Measurements from ENCODE around the gene SYT9.

SYT9 gene

DNA sequence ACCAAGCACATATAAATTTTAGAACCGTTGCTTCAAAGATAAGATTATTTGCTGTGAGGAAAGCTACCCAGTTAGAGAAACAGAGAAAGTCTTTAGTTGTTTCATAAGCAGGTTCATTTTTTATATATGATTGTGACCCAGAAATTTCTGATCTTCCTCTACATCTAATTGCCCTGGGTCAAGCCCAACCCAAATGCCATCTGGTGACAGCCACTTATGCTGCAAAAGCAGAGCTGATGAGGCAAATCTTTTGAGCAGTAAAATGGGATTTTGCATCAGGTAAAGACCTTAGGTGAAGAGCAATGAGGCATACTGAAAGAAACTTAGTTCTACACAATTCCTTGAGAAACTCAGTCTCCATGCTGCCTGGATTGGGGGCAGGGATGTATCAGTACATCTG lies 28.0 kb downstream of the SYT9 start:
- TF ChIP-seq, protein P1, sequence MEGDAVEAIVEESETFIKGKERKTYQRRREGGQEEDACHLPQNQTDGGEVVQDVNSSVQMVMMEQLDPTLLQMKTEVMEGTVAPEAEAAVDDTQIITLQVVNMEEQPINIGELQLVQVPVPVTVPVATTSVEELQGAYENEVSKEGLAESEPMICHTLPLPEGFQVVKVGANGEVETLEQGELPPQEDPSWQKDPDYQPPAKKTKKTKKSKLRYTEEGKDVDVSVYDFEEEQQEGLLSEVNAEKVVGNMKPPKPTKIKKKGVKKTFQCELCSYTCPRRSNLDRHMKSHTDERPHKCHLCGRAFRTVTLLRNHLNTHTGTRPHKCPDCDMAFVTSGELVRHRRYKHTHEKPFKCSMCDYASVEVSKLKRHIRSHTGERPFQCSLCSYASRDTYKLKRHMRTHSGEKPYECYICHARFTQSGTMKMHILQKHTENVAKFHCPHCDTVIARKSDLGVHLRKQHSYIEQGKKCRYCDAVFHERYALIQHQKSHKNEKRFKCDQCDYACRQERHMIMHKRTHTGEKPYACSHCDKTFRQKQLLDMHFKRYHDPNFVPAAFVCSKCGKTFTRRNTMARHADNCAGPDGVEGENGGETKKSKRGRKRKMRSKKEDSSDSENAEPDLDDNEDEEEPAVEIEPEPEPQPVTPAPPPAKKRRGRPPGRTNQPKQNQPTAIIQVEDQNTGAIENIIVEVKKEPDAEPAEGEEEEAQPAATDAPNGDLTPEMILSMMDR (IDR thresholded peaks at IDR 0.05; ENCODE audit: low read depth, low read length, missing control alignments): no peak
- H3K4me3 ChIP-seq (replicated peaks; ENCODE audit: low read depth, low read length): no peak overlapping the region
- DNase-seq (ENCODE audit: extremely low read depth, low read depth): no peak

DNA sequence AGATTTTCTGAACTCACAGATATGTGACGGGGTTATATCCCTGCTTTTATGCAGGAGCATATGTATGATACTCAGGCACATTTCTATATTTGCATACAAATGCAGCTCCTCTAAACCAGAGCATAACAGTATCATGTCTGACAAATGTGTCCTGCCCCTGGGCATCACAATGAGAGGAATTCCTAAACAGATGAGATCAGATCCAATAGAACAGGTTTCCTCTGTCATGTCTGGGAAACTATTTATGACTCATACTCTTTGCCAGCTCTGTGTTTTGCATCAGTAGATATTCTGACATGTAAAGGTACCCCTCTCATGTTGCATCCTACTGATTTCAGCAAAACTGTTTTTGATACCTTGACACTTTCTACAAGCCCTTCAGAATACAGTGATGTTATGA lies 29.4 kb downstream of the SYT9 start:
- DNase-seq (ENCODE audit: extremely low read depth, low read depth): no peak
- no peak overlapping the region for H3K4me3 ChIP-seq (replicated peaks; ENCODE audit: low read depth, low read length)
- TF ChIP-seq, protein P1 (IDR thresholded peaks at IDR 0.05; ENCODE audit: low read depth, low read length, missing control alignments): no peak

DNA sequence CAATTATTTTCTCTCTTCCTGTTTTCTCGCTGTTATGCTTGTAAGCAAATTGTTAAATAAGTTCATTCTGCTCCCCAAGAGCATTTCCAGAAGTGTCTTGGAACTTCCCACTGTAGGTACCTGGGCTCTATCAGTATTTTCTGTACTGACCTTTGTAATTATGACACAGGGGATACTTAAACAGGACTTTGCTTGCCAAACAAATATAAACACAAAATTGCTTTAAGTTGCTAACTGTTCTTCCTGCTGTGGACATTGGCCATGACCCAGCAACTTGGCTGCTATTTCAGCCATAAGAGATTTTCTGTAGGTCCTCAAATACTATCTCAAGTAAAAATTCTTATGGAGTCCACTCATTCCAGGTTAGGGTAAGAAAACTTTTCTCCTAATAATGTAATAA lies 30.1 kb downstream of the SYT9 start:
- DNase-seq (ENCODE audit: extremely low read depth, low read depth): no peak
- TF ChIP-seq, protein P1 (IDR thresholded peaks at IDR 0.05; ENCODE audit: low read depth, low read length, missing control alignments): no peak
- H3K4me3 ChIP-seq (replicated peaks; ENCODE audit: low read depth, low read length): no peak overlapping the region

DNA sequence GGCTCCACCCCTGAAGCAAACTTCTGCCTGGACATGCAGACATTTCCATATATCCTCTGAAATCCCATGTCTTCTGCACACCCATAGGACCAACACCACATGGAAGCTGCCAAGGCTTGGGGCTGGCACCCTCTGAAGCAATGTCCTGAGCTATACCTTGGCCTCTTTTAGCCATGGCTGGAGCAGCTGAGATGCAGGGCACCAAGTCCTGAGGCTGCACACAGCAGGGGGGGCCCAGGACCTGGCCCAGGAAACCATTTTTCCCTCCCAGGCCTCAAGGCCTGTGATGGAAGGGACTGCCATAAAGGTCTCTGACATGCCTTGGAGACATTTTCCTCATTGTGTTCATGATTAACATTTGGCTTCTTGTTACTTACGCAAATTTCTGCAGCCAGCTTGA lies 34.5 kb downstream of the SYT9 start:
- no peak for DNase-seq (ENCODE audit: extremely low read depth, low read depth)
- TF ChIP-seq, protein P1 (IDR thresholded peaks at IDR 0.05; ENCODE audit: low read depth, low read length, missing control alignments): no peak

DNA sequence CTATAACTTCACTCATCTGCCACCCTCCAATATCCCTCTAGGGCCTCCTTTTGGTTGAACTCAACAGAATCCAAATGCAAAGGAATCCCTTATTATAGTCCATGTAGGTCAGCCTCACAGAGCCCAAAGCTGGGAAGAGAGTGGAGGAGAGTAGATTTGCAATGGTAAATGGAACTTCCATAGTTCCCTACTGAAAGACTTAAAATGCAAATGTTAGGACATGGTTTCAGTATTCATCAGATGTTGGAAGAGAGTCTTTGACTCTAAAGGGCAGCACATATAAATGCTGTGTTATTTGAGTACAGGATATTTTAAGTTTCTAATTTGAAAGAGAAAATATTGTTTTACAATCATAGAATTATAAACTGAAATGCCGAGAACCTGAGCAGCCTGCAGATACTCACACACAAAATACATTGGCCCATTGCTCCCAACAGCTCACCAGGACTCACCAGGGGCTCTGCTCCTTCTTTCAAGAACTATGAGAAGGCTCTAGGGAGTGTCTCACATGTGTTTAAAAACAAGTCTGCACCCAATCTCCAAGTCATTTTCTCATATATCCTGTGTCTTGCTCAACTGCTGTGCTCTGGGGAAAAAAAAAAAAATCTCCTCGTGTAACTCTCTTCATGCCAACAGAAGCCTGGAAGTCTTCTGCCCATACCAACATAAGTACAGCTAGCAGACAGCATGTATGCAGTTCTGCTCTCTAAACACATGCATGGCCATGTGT lies 39.6 kb downstream of the SYT9 start:
- H3K4me3 ChIP-seq (replicated peaks; ENCODE audit: low read depth, low read length): no peak overlapping the region
- TF ChIP-seq, protein P1 (IDR thresholded peaks at IDR 0.05; ENCODE audit: low read depth, low read length, missing control alignments): no peak

More for the DNA sequence above, 34.5 kb downstream of the SYT9 start:
- no peak overlapping the region for H3K4me3 ChIP-seq (replicated peaks; ENCODE audit: low read depth, low read length)

DNA sequence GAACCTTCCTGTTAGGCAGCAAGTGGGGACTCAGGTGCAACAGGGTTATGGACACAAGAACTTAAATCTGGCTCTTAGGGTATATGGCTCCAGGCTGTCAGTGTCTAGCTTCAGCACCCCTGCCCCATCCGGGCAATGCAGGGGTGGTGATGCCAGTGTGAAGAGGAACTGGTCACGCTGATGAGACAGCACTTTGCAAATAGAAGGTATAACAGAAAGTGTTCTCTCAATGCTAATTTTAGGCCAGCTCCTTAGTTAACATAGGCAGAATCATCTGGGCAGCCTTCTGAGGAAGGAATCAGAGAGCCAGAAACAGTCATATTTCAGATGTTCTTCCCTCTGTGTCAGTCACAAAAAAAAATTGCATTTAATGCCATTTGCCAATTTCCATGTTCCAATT lies 41.2 kb downstream of the SYT9 start:
- no peak for DNase-seq (ENCODE audit: extremely low read depth, low read depth)
- no peak overlapping the region for H3K4me3 ChIP-seq (replicated peaks; ENCODE audit: low read depth, low read length)
- TF ChIP-seq, protein P1 (IDR thresholded peaks at IDR 0.05; ENCODE audit: low read depth, low read length, missing control alignments): no peak

More for the DNA sequence above, 39.6 kb downstream of the SYT9 start:
- no peak for DNase-seq (ENCODE audit: extremely low read depth, low read depth)

DNA sequence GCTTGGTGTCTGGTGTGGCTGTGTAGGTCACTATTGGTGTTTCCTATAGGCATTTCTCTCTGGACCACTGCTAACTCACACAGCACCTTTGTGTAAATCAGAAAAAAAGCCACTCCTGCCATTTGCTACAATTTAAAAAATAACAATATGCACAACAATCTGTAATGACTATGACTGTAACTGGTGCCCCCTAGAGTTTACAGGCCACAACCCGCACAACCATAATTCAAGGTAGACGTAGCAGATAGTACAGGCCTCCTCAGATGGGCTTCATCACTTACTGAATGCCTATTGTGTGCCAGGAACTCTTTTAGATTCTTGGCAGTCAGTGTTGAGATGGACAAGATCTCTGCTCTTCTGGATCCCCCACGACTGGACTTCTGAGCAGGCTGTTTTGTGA lies 47.7 kb downstream of the SYT9 start:
- no peak for DNase-seq (ENCODE audit: extremely low read depth, low read depth)
- H3K4me3 ChIP-seq (replicated peaks; ENCODE audit: low read depth, low read length): no peak overlapping the region
- TF ChIP-seq, protein P1 (IDR thresholded peaks at IDR 0.05; ENCODE audit: low read depth, low read length, missing control alignments): no peak
